ELF-1 (cell line): ENCODE results near the gene SNAPC1.
A peak's percentile ranks its signal among the peaks of the same experiment; 100 is the strongest.
"Not testable (repeated sequence)": the region's sequence is repeated elsewhere in the genome, so short reads cannot be mapped to it uniquely, and the experiment has no call there.

Experiments used
- DNase-seq: peaks from one replicate; pipeline ENCODE4 v3.0.0-alpha.2; 2016; ENCODE audit warnings: low read depth, low spot score

SNAPC1 gene, protein sequence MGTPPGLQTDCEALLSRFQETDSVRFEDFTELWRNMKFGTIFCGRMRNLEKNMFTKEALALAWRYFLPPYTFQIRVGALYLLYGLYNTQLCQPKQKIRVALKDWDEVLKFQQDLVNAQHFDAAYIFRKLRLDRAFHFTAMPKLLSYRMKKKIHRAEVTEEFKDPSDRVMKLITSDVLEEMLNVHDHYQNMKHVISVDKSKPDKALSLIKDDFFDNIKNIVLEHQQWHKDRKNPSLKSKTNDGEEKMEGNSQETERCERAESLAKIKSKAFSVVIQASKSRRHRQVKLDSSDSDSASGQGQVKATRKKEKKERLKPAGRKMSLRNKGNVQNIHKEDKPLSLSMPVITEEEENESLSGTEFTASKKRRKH

DNA sequence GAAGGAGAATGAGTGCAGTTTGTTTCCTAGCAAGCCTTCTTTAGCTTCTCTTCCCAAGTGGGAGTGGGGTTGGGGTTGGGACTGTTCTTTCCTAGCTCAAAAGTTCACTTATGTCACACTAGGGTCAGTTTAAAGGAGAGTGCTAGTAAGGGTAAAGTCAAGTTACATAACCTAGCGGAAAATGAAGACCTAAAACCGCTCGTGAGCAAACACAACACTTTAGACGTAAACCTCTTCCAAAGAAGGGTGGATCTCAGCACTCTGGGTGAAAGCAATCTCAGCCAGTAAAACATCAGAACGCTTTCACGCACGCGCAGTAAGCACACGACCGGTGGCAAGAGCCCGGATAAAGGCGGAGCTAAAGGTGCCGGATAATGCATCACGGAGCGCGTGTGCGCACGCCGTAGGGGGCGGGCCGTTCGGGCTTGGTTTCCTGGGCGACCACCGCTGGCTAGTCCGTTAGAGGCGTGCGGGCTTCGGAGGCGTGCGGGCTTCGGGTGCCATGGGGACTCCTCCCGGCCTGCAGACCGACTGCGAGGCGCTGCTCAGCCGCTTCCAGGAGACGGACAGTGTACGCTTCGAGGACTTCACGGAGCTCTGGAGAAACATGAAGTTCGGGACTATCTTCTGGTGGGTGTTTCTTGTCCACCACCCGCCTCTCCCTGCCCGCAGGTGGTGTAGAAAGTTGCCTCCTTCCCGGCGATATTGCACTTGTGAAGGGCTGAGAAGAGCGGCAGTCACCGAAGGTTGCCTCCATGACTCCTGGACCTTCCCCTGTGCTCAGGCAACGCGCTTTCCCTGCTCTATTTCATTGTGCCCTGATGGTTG is at the start of gene SNAPC1:
TSS of gene SNAPC1 (plus strand) at position 462 of the 828 bp plus-strand sequence. CDS start at position 503, 41 bp downstream.
- DNase-seq: peak; percentile 98

DNA sequence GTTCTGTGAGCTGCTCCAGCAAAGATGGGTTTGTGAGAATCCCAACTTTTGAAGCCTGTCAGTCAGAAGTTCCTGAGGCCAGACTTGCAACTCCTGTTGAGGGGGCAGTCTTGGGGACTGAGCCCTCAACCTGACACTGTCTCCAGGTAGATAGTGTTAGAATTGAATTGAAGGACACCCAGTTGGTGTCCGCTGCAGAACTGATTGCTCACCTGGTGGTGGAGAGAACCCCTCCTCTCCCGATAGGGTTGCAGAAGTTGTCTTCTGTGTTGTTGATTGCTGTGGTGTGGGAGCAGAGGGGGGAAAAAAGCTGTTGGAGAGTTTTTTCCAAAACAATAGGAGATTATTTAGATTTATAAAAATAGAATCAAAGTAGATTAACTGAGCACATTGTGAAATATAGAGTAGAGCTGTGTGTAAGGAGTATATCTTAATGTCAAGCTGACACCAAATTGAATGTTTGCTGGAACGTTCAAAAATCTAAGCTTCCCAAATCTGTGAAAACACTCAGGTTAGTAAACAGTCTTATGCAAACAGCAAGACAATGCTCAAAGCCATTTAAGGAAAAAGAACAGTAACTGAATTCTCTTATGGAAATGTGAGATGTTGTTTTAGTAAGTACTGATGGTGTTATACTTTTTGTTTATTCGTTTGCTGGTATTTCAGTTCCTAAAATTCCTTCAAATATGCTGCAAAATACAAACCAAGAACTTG is 48.3 kb upstream of the SNAPC1 start:
- DNase-seq: no peak

DNA sequence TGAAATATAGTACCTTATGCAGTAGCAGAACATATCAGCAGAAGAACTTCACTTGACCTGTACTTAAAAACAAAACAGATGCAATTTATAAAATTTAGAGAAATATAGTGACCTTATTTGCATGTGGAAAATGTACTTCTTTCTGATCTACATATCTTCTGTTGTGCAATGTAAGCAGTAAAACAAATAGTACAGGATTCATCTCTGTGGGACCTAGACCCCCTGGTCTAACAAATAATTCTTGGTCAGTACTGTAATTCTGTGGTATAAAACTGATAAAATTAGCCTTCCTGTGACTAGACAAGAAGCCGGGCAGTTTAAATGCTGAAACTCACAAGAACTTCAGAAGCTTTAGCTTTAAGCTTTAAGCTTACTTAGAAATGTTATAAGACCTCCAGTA is 45.3 kb upstream of the SNAPC1 start:
- no peak for DNase-seq

DNA sequence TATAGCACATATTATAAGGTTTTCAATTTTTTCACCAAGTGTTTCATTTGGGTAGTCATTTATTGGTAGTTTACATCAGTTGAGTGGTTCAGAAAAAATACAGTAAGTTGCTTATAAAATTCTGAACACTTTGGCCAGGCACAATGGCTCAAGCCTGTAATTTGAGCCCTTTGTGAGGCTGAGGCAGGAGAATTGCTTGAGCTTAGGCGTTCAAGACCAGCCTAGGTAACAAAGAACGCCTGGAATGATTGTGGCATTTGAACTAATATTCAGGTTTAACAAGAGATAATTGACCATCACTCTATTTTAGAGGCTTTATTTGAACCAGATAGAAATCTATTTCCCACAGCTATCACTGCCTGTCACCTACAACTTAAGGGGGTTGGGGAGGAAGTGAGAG is 44.2 kb upstream of the SNAPC1 start:
- DNase-seq: no peak

DNA sequence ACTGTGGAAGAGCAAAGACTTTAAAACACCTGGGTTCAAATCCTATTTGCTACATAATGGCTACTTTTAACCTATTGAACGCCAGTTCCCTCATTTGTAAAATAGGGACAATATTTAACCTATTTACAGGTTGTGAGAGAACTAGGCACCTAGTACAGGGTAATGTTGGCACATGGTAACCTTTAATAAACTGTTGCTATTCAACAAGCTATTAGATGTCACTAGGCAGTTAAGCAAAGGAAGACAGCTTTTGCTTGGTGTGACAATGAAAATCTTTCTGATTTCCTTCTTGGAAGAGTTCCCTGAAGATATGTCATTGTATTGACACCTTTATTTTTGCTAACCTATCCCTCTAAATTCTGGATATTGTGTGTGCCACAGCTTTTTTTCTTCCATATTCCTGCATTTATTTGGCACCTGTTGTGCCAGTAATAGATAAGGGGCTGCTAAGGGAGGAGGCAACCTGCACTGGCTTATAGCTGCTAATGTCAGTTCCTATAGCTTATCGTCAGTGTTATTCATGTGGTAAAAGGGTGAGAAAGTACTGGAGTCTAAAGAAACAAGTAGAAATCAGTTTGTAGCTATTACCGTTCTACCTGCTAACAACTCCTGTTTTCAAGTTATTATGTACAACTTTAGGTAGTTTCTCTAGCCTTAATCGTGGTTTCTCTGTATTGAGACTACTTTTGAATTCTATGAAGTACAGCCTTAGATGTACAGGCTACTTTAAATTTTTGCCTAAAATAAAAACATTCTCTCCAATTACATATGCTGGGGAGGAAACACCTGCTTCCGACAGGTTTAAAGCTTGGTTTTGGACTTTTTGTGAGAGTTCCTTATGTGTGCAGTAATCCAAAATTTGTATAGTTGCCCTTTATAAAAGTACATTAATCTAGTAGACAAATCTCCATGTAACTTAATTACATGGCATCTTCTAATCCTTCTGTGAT is 42.6 kb upstream of the SNAPC1 start:
- no peak for DNase-seq

DNA sequence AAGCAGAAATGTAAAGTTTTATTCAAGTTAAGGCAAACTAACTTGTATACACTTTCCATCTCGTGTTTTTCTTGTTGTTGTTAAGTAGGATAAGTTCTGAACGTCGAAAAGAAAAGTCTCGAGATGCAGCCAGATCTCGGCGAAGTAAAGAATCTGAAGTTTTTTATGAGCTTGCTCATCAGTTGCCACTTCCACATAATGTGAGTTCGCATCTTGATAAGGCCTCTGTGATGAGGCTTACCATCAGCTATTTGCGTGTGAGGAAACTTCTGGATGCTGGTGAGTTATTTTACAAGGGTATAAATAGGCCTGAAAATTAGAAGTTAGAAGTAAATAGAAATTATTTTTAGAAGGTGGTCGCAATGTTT is 41.9 kb upstream of the SNAPC1 start:
- no peak for DNase-seq

DNA sequence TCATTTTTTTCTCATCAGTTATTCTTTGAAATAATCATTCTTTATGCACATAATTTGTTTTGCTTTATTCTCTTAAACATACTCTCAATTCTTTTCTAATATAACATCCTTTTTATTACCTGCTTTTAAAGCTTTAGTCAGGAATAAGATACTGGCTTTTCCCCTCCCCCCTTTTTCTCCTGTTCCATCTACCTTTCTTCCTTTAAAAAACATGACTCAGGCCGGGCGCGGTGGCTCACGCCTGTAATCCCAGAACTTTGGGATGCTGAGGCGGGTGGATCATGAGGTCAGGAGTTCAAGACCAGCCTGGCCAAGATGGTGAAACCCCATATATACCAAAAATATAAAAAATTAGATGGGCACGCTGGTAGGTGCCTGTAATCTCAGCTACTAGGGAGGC is 41.5 kb upstream of the SNAPC1 start:
- no peak for DNase-seq

DNA sequence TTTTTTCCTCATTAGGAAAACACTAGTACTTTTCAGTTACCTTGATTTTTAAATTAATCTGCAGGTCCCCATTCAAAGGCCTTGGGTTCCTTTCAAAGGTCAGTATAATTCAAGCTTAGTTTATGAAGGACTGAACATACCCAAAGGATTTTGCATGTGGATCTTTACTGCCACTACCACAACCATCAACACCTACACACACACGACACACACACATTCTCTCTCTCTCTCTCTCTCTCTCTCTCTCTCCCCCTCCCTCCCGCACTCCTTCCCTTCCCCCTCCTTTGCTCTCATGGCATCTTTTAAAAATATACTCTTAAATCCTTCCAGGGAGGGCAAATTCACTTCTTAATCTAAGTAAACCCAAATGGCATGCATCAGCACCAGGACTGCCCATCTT is 38.1 kb upstream of the SNAPC1 start:
- DNase-seq: no peak

DNA sequence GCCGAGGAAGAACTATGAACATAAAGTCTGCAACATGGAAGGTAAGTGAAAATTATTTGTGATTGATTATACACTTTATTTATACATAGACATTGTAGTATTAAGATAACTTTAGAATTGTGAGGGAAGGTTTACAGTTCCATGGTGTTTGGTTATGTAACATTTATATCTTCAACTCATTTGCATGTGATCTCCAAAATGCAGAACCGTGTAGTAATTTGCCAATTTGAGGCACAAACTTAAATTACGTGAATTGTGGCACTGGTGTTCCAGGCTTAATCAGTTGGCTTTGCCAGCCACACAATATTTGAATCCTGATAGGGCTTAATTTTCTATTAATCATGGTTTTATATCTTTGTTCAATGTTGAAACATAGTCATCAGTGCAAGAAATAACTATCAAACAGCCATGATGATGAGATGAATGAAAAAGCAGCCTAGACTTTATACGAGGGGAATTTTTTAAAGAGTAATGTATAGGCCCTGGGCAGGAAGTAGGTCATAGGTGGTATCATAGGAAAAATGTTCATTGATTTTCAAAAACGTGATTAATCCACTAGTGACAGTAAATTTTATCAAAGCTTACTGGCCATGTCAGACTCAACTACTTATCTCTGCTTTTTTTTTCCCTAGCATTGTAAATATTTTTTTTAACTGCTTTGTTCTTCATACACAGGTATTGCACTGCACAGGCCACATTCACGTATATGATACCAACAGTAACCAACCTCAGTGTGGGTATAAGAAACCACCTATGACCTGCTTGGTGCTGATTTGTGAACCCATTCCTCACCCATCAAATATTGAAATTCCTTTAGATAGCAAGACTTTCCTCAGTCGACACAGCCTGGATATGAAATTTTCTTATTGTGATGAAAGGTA is 35.2 kb upstream of the SNAPC1 start:
- no peak for DNase-seq

DNA sequence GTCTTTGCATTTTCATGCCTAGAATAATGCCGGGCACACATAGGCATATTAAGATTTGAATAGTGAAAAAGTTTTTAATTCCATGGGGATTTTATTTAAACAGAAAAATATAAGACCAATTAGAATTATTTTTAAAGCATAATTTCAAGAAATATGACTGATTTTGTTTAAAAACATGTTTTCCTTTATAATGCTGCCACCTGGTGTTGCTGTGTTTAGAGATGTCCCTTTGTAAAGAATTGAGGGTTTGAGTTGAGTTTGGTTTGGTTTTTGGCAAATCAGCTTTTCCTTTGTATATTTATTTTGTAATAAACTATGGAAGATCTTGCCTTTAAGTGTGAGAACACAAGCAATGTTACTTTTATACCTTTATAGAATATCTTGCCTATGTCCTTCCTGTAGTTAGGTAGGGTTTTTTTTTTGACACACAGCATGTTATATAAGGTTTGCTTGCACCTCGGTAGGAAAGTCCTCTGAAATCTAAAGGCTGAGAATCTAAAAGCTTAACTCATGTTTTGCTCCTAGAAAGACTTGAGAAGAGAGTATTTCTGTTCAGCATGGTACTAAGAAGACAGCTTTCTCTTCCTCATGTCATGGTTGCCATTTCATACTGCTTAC is 31.4 kb upstream of the SNAPC1 start:
- DNase-seq: no peak

DNA sequence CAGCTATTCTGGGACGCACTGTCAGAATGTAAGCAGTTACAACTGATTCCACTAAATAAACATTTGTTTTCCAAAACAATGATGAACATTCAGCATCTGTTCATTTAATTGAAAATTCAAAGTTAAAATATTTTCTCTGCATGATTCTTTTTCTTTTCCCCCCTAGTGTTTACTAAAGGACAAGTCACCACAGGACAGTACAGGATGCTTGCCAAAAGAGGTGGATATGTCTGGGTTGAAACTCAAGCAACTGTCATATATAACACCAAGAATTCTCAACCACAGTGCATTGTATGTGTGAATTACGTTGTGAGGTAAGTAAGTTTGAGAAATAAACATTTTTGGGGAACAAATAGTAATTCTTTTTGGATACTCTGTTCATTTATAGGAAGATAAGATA is 28.2 kb upstream of the SNAPC1 start:
- DNase-seq: no peak

DNA sequence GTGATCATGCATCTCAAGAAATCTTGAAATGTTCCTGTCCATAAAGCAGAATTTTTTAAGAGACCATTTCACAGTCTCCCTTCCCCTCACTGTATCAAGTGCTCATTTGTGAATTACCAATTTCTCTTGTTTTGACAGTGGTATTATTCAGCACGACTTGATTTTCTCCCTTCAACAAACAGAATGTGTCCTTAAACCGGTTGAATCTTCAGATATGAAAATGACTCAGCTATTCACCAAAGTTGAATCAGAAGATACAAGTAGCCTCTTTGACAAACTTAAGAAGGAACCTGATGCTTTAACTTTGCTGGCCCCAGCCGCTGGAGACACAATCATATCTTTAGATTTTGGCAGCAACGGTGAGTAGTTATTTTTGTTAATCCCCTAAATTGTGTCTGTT is 25.5 kb upstream of the SNAPC1 start:
- DNase-seq: no peak

DNA sequence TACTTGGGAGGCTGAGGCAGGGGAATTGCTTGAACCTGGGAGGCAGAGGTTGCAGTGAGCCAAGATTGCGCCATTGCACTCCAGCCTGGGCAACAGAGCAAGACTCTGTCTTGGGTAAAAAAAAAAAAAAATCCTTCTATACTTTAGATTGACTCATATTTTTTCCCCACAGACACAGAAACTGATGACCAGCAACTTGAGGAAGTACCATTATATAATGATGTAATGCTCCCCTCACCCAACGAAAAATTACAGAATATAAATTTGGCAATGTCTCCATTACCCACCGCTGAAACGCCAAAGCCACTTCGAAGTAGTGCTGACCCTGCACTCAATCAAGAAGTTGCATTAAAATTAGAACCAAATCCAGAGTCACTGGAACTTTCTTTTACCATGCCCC is 24.3 kb upstream of the SNAPC1 start:
- DNase-seq: no peak

DNA sequence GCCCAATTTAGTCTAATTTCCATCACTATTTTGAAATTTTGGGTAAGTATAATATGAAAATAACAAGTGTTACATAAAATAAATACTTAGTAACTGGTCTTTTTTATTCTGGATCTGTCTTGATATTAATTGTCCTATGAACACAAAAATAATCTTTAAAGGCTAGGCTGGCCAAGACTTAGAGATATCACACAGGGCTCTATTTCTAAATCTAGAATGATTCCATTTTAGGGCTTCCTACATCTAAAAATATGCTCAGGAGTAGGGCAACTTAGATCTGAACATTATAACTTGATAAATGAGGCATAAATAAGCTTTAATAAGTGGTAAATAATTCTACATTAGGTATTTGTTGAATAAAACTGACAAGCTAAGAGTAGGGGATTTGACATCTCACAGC is 23.1 kb upstream of the SNAPC1 start:
- no peak for DNase-seq

DNA sequence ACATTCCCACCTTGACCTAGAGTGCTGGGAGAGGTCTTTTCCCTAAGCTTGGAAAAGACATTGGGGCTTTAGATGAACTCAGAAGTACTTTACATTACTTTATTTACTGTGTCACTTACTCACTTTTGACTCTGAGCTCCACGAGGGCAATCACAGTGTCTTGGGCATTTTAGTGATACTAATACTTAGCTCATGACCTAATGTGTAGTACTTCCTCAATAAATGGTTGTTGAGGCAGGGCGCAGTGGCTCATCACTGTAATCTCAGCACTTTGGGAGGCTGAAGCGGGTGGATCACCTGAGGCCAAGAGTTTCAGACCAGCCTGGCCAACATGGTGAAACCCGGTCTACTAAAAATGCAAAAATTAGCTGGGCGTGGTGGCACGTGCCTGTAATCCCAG is 19.8 kb upstream of the SNAPC1 start:
- no peak for DNase-seq

DNA sequence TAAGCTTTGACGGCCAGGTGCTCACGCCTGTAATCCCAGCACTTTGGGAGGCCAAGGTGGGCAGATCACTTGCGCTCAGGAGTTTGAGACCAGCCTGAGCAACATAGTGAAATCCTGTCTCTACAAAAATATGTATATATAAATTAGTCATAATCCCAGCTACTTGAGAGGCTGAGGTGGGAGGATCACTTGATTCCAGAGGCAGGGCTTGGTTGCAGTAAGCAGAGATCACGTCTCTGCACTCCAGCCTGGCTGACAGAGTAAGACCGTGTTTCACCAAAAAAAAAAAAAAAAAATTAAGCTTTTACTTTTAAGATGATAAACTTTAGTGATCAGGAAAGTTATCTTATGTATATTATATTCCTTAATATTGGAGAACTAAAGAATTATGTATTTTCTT is 18.0 kb upstream of the SNAPC1 start:
- no peak for DNase-seq

DNA sequence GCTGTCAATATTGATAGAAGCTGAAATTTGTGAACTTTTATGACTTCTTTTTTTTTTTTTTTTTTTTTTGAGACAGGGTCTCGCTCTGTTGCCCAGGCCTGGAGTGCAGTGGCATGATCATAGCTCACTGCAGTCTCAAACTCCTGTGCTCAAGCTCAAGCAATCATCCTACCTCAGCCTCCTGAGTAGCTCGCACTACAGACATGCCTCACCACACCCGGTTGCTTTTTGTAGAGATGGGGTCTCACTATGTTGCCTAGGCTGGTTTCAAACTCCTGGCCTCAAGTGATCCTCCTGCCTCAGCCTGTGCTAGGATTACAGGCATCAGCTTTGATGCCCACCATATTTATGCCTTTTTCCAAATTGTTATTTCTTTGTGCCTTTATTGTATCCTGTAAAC is 15.9 kb upstream of the SNAPC1 start:
- DNase-seq: not testable (repeated sequence)

DNA sequence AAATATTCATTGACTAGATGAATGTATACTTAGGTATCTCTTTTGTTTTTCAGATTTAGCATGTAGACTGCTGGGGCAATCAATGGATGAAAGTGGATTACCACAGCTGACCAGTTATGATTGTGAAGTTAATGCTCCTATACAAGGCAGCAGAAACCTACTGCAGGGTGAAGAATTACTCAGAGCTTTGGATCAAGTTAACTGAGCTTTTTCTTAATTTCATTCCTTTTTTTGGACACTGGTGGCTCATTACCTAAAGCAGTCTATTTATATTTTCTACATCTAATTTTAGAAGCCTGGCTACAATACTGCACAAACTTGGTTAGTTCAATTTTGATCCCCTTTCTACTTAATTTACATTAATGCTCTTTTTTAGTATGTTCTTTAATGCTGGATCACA is 15.3 kb upstream of the SNAPC1 start:
- DNase-seq: no peak

DNA sequence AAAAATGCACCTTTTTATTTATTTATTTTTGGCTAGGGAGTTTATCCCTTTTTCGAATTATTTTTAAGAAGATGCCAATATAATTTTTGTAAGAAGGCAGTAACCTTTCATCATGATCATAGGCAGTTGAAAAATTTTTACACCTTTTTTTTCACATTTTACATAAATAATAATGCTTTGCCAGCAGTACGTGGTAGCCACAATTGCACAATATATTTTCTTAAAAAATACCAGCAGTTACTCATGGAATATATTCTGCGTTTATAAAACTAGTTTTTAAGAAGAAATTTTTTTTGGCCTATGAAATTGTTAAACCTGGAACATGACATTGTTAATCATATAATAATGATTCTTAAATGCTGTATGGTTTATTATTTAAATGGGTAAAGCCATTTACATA is 14.9 kb upstream of the SNAPC1 start:
- no peak for DNase-seq

DNA sequence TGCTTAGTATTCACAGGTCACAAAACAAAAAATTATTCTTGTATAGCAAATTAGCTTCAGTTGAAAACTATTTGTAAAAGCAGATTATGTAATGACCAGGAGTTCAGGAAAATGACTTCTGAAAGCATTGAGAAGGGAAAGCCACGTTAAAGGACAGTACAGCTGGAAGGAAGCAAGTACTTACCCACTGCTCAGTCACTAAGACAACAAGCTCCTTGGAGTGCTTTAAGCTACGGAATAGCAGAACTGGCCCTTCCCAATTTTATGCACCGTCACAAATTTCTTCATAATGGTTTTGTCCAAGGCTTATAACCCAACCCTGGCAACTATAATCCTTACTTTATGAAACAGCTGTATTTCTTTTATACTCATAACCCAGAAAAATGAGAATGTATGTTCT is 13.0 kb upstream of the SNAPC1 start:
- no peak for DNase-seq
